ENCODE results near the gene OR5K1. TPM values are rescaled to one million over a fixed set of nuclear protein-coding genes. Genes with fewer than 3 reads are reported as not detected.
A peak's percentile ranks its signal among the peaks of the same experiment; 100 is the strongest.

OR5K1 gene
- total and polyA plus RNA-seq, 2 of the 8 experiments (the other 6 are each of a cell fraction or from before 2014, with no cell fraction given), result not detected

GRCh38 chr3:98457543-98457942 is 5.5 kb upstream of the OR5K1 start:
- H3K23me2 ChIP-seq (ENCODE audit: low read depth, low read length), result no peaks in the 10 kb centered on the region; the same call in 1 of the 2 replicates
- H2BK120ac ChIP-seq (replicated peaks; ENCODE audit: low read depth, low read length), result no peak overlapping the region
- H3K36me3 ChIP-seq (ENCODE audit: control insufficient read depth in 2 of 4, insufficient read depth in 4 of 4, low read length in 3 of 4), result no peaks in the 10 kb centered on the region
- H2AK5ac ChIP-seq (ENCODE audit: low read depth, low read length), result no peak overlapping the region
- H2BK5ac ChIP-seq (ENCODE audit: low read depth, low read length), result no peak overlapping the region
- H3K9ac ChIP-seq (replicated peaks in 1 of 4; ENCODE audit: extremely low read depth in 1 of 4, low read depth in 3 of 4, low read length in 3 of 4), result no peak overlapping the region
- ChIA-PET CTCF (ENCODE audit: partially characterized antibody) (interaction anchor here (2.0 kb wide), 1 partner anchor 12 kb away, joined by 6 read pairs; no protein-coding TSS in a partner anchor), POLR2A (ENCODE audit: partially characterized antibody) (no interaction called here)
- H4K91ac ChIP-seq (replicated peaks; ENCODE audit: insufficient read length, low read length), result no peak overlapping the region
- H3K27ac ChIP-seq (ENCODE audit: low read depth, low read length), result no peak overlapping the region
- no peak overlapping the region for H2BK12ac ChIP-seq (ENCODE audit: low read depth, low read length)
- H3K4me3 ChIP-seq (ENCODE audit: extremely low read depth in 1 of 4, insufficient read depth in 2 of 4, low read depth in 3 of 4, low read length in 4 of 4), result no peak overlapping the region
- DNase-seq (ENCODE audit: low read depth in 1 of 2, low spot score in 2 of 2), result no peak
- H2AFZ ChIP-seq (ENCODE audit: low read length), result no peak overlapping the region
- no peak overlapping the region for H2BK15ac ChIP-seq (ENCODE audit: low read length)
- no peak overlapping the region for H2BK20ac ChIP-seq (ENCODE audit: low read length)
- no peaks in the 10 kb centered on the region for H3K79me1 ChIP-seq (ENCODE audit: low read depth, low read length)
- no peaks in the 10 kb centered on the region for H4K20me1 ChIP-seq (replicated peaks in 1 of 2; ENCODE audit: control insufficient read depth in 1 of 2, insufficient read depth in 2 of 2, low read length in 2 of 2)
- FAIRE-seq, result no peak
- no peak overlapping the region for H4K8ac ChIP-seq (ENCODE audit: extremely low read depth, insufficient read depth, low read length)
- no peak overlapping the region for H4K5ac ChIP-seq (ENCODE audit: insufficient read length, low read depth, low read length)
- H3K14ac ChIP-seq (ENCODE audit: insufficient read length), result no peak overlapping the region
- no peak overlapping the region for H3K4ac ChIP-seq (replicated peaks; ENCODE audit: insufficient read length, low read depth, low read length)
- H3K18ac ChIP-seq (ENCODE audit: extremely low read depth, low read length), result no peak overlapping the region
- no peak overlapping the region for H3K56ac ChIP-seq (replicated peaks; ENCODE audit: insufficient read length, low read depth, low read length)
- WGBS, 2 experiments (ENCODE audit: extremely low coverage in 1 of 2, insufficient coverage in 1 of 2, insufficient read length in 1 of 2, insufficient replicate concordance in 2 of 2, low coverage in 1 of 2, low lambda C conversion rate in 2 of 2, missing lambda C conversion rate in 1 of 2), result 92% methylated on average over 2 of the region's 2 CpGs; no CpG with 5 or more reads in 1 of the 2 experiments
- no peaks in the 10 kb centered on the region for H3K4me1 ChIP-seq (replicated peaks in 1 of 4; ENCODE audit: control insufficient read depth in 3 of 4, insufficient read depth in 4 of 4, low read length in 3 of 4)
- no peaks in the 10 kb centered on the region for H3K79me2 ChIP-seq (ENCODE audit: control insufficient read depth in 1 of 2, insufficient read depth in 2 of 2, low read length in 2 of 2)
- no peaks in the 10 kb centered on the region for H3K27me3 ChIP-seq (replicated peaks in 1 of 4; ENCODE audit: control insufficient read depth in 3 of 4, extremely low read depth in 1 of 4, insufficient read depth in 3 of 4, low read length in 3 of 4)
- H3K23ac ChIP-seq (ENCODE audit: insufficient read length), result no peak overlapping the region
- no peak overlapping the region for H3K4me2 ChIP-seq (ENCODE audit: insufficient read depth in 1 of 2, low read depth in 2 of 2, low read length in 2 of 2)
- 0 out of 4 replicates have a peak, but pooled peaks cover 0 to 4% of the 10 kb centered on the region in 2 experiments for H3K9me3 ChIP-seq (ENCODE audit: insufficient read depth in 2 of 2, low read depth in 1 of 2, low read length in 1 of 2)
- peak in 2 of 3 experiments; percentile 10 to 31; a peak in 3 of 4 replicates for TF ChIP-seq CTCF (IDR thresholded peaks at IDR 0.05; ENCODE audit: control extremely low read depth in 1 of 3, insufficient read depth in 1 of 3, low read depth in 1 of 3, low read length in 3 of 3)
- no peak for TF ChIP-seq JUN (IDR thresholded peaks at IDR 0.05; ENCODE audit: low read depth, low read length)
- no peak for TF ChIP-seq BCL11A (IDR thresholded peaks at IDR 0.05; ENCODE audit: low read depth in 2 of 2, low read length in 2 of 2)
- no peak for TF ChIP-seq ASH2L (IDR thresholded peaks at IDR 0.05; ENCODE audit: low read length)
- peak; percentile 44 to 50 for TF ChIP-seq RAD21 (IDR thresholded peaks at IDR 0.05 in 1 of 2, conservative IDR thresholded peaks at IDR 0.05 in 1 of 2; ENCODE audit: low read depth in 2 of 2, low read length in 2 of 2)
- TF ChIP-seq EGR1 (IDR thresholded peaks at IDR 0.05; ENCODE audit: borderline replicate concordance, low read depth, low read length), result no peak
- TF ChIP-seq NANOG (IDR thresholded peaks at IDR 0.05; ENCODE audit: insufficient read depth, low read depth, low read length, poor library complexity, severe bottlenecking), result no peak
- TF ChIP-seq CTBP2 (IDR thresholded peaks at IDR 0.05; ENCODE audit: borderline replicate concordance, insufficient read depth, insufficient read length, low read length), result no peak
- no peak for TF ChIP-seq CHD2 (IDR thresholded peaks at IDR 0.05; ENCODE audit: low read length)

All from H1 (cell line).